Adrenal gland (tissue), 12 donors: Measurements from ENCODE around the gene KDM4B. TPM values are rescaled to one million over a fixed set of nuclear protein-coding genes. Genes with fewer than 3 reads are reported as not detected.
"Not testable (repeated sequence)": the region's sequence is repeated elsewhere in the genome, so short reads cannot be mapped to it uniquely, and the experiment has no call there.

Experiments used
- DNase-seq, 7 donors: peaks; one replicate each; pipeline ENCODE4 v3.0.0-alpha.2; 2019 to 2020
- H3K27ac ChIP-seq, 5 donors: fragments of 200-600 bp; sonication (generic) in 4 of 5; 1 replicate in 3 of 5; 2 replicates in 2 of 5; pipeline versions ENCODE4 v1.5.1 to v1.8.0; 2016 to 2020; ENCODE audit warnings: mild to moderate bottlenecking in 1 of 5
- H3K27me3 ChIP-seq: fragments of 200-600 bp; 2 replicates; pipeline ENCODE4 v1.8.0; 2021
- H3K36me3 ChIP-seq, 2 donors: fragments of 200-600 bp; replicated peaks in 1 of 2; 1 replicate in 1 of 2; 2 replicates in 1 of 2; pipeline versions ENCODE4 v1.5.1 to v1.8.0; 2018 to 2022
- H3K4me1 ChIP-seq, 2 donors: fragments of 200-600 bp; replicated peaks in 1 of 2; 1 replicate in 1 of 2; 2 replicates in 1 of 2; pipeline versions ENCODE4 v1.5.1 to v1.8.0; 2018 to 2021
- H3K4me3 ChIP-seq, 4 donors: fragments of 200-600 bp; sonication (generic) in 3 of 4; one replicate each; pipeline ENCODE4 v1.5.1; 2016 to 2018
- H3K9me3 ChIP-seq, 3 donors: fragments of 200-600 bp; sonication (generic) in 1 of 3; replicated peaks in 1 of 3; 1 replicate in 2 of 3; 2 replicates in 1 of 3; pipeline versions ENCODE4 v1.5.1 to v1.8.0; 2016 to 2021
- CTCF ChIP-seq, 6 experiments: fragments of 450-650 bp in 4 of 6; fragments of 200-600 bp in 2 of 6; sonication (generic) in 1 of 6; IDR thresholded peaks; 1 replicate in 5 of 6; 2 replicates in 1 of 6; pipeline versions ENCODE4 v1.5.1 to v1.8.0; 2016 to 2021; ENCODE audit warnings: antibody characterized with exemption in 6 of 6, mild to moderate bottlenecking in 2 of 6, moderate library complexity in 1 of 6
- POLR2A ChIP-seq, 2 donors: fragments of 450-650 bp; IDR thresholded peaks; one replicate each; pipeline ENCODE4 v1.6.1; 2017; ENCODE audit warnings: antibody characterized with exemption in 2 of 2, mild to moderate bottlenecking in 2 of 2, moderate library complexity in 1 of 2
- WGBS, 4 donors: extraction: QIAGEN DNeasy Blood & Tissue Kit in 2 of 4; methylation state at CpG; one replicate each; pipeline versions ENCODE4 v1.1.5 to v1.1.7; 2013 to 2017; 5-methylcytosine and 5-hydroxymethylcytosine counted together
- intact Hi-C, 2 donors: fragments of 100-400 bp; cut with DNase I; formaldehyde crosslinking; loops; one replicate each; pipeline versions ENCODE4 v1.14.1 to v1.15.0; 2022 to 2023
- polyA plus RNA-seq, 3 donors: library from polyadenylated mRNA; stranded (reverse); fragments of 200-250 nt in 2 of 3; fragments of 350-450 nt in 1 of 3; fragmentation: Illumina TruSeq in 1 of 3; extraction: RNeasy Lipid Tissue Mini Kit (QIAGEN cat#74804) in 1 of 3; gene quantifications; one replicate each; pipeline ENCODE4 v1.2.3, GENCODE V29; 2013 to 2014
- total RNA-seq, 9 donors: library from RNA; depleted of rRNA in 4 of 9; stranded (reverse); fragments of >200 nt in 4 of 9; fragments of 120-200 nt in 1 of 9; fragmentation: NEBNext Ultra II Directional in 1 of 9; extraction: Animal tissue kit (Norgen Biotek cat#: 25700) in 1 of 9; gene quantifications; one replicate each; pipeline versions ENCODE4 v1.1.0 to v1.2.4, GENCODE V29; 2013 to 2023
- donor health status: healthy with polysubstance abuse.
- donor health status: Bipolar disorder and iron deficiency.
- donor health status: DM: yes; HTN: yes; CAD: no.
- donor health status: DM: no; HTN: no; CAD: no.
- donor health status: DM: no; HTN: no; CAD: no.
- donor health status: DM: yes; HTN: yes; CAD: no.

Gene KDM4B
- total and polyA plus RNA-seq, 12 donors, result 9.8 to 65.1 (median 39.9) TPM

- no peaks in the 10 kb centered on the region for H3K36me3 ChIP-seq
- H3K4me1 ChIP-seq, result no peaks in the 10 kb centered on the region
- WGBS, 4 donors, result 78 to 88% (median 79%) methylated on average over 5 of the region's 5 CpGs
- H3K9me3 ChIP-seq, result no peaks in the 10 kb centered on the region
- H3K27me3 ChIP-seq, result no peaks in the 10 kb centered on the region
- no peak overlapping the region for H3K4me3 ChIP-seq
- no peak overlapping the region for H3K27ac ChIP-seq
- intact Hi-C loops, result no loop called here
- DNase-seq, result no peak
- TF ChIP-seq POLR2A (IDR thresholded peaks at IDR 0.05) (no peak), CTCF (IDR thresholded peaks at IDR 0.05) (no peak)
Observed at GRCh38 chr19:5191091-5191490, 222.2 kb downstream of the KDM4B start.

GRCh38 chr19:5192568-5192967 lies 223.7 kb downstream of the KDM4B start:
- H3K36me3 ChIP-seq, result no peaks in the 10 kb centered on the region
- no peaks in the 10 kb centered on the region for H3K4me1 ChIP-seq
- no peak for TF ChIP-seq CTCF (IDR thresholded peaks at IDR 0.05)
- no peak for TF ChIP-seq POLR2A (IDR thresholded peaks at IDR 0.05)
- 83 to 96% (median 89%) methylated on average over 4 to 5 of the region's 5 CpGs for WGBS, 4 donors
- H3K27me3 ChIP-seq, result no peaks in the 10 kb centered on the region
- DNase-seq, result no peak
- H3K27ac ChIP-seq, result no peak overlapping the region
- no peaks in the 10 kb centered on the region for H3K9me3 ChIP-seq
- no peak overlapping the region for H3K4me3 ChIP-seq
- intact Hi-C loops, result no loop called here

- intact Hi-C loops, result no loop called here
- Histone ChIP-seq H3K27ac (no peak overlapping the region), H3K9me3 (no peaks in the 10 kb centered on the region), H3K4me1 (no peaks in the 10 kb centered on the region), H3K4me3 (no peak overlapping the region), H3K36me3 (no peaks in the 10 kb centered on the region), H3K27me3 (no peaks in the 10 kb centered on the region)
- 60 to 77% (median 72%) methylated on average over 6 to 7 of the region's 7 CpGs for WGBS, 4 donors
- TF ChIP-seq CTCF (IDR thresholded peaks at IDR 0.05) (no peak), POLR2A (IDR thresholded peaks at IDR 0.05) (no peak)
- DNase-seq, result no peak
Observed at GRCh38 chr19:5193192-5193591, 224.3 kb downstream of the KDM4B start.

- TF ChIP-seq CTCF (IDR thresholded peaks at IDR 0.05), result no peak
- TF ChIP-seq POLR2A (IDR thresholded peaks at IDR 0.05), result no peak
- H3K4me1 ChIP-seq, result no peaks in the 10 kb centered on the region
- no peak overlapping the region for H3K4me3 ChIP-seq
- intact Hi-C loops, result no loop called here
- no peaks in the 10 kb centered on the region for H3K27me3 ChIP-seq
- no peak for DNase-seq
- H3K9me3 ChIP-seq, result peaks cover 0 to 2% (median 0%) of the 10 kb centered on the region in 3 donors
- H3K27ac ChIP-seq, result no peak overlapping the region
- H3K36me3 ChIP-seq, result no peaks in the 10 kb centered on the region
- 92 to 98% (median 95%) methylated on average over 4 of the region's 4 CpGs for WGBS, 4 donors
Observed at GRCh38 chr19:5194641-5195040, 225.7 kb downstream of the KDM4B start.

- WGBS, 4 donors, result 57 to 84% (median 82%) methylated on average over 3 of the region's 3 CpGs
Observed at GRCh38 chr19:5195587-5195986, 226.7 kb downstream of the KDM4B start.

More at GRCh38 chr19:5195587-5195986, 226.7 kb downstream of the KDM4B start:
- H3K9me3 ChIP-seq, H3K36me3 ChIP-seq, H3K4me3 ChIP-seq, H3K27me3 ChIP-seq, H3K27ac ChIP-seq, DNase-seq, H3K4me1 ChIP-seq, intact Hi-C loops: not testable (repeated sequence)
